ENCODE results near the gene MPND. TPM values are rescaled to one million over a fixed set of nuclear protein-coding genes. Genes with fewer than 3 reads are reported as not detected.

MPND gene
- total and polyA plus RNA-seq, 12 donors, result 15.2 to 26.6 (median 20.9) TPM

DNA sequence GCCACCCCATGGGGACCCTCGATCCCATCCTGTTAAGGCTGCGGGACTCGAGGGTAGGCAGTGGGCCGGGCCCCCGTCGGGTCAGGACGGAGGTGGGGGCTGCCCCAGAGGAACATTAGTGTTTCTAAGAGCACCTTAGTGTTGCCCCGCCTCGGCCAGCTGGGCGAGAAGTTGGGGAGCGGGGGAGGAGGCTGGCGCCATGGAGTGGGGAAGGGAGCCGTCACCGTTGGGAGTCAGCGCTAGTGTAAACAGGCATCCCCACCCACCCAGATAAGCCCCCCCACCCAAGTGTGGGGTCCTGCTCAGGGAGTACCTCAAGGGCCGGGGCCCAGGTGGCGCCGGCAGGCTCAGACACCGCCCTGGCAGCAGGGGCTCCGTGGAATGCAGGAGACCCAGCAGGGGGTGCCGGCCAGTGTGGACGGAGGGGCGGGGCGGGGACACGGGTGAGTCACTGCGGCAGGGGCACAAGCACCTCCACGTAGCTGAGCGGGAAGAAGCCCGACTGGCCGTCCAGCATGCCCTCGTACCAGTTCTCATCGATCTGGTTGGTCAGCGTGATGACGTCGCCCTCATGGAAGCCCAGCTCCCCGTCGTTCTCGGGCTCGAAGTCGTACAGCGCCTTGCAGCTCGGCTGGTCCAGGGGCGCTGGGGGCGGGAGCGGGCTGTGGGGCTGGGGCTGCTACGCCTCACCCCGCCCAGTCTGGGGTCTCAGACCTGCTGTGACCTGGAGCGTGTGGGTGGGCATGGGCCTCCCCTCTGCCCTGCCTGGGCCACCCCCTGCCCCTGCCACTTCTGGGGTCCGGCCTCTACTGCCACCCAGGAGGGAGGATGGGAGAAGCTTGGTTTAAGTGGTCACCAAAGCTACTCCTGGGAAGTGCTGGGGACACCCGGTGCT, 18.0 kb downstream of the MPND start:
- peaks cover 6 to 96% (median 43%) of the 10 kb centered on the region in 9 donors for H3K36me3 ChIP-seq
- intact Hi-C loops (cut with DNase I), result no loop called here
- TF ChIP-seq, protein P1, sequence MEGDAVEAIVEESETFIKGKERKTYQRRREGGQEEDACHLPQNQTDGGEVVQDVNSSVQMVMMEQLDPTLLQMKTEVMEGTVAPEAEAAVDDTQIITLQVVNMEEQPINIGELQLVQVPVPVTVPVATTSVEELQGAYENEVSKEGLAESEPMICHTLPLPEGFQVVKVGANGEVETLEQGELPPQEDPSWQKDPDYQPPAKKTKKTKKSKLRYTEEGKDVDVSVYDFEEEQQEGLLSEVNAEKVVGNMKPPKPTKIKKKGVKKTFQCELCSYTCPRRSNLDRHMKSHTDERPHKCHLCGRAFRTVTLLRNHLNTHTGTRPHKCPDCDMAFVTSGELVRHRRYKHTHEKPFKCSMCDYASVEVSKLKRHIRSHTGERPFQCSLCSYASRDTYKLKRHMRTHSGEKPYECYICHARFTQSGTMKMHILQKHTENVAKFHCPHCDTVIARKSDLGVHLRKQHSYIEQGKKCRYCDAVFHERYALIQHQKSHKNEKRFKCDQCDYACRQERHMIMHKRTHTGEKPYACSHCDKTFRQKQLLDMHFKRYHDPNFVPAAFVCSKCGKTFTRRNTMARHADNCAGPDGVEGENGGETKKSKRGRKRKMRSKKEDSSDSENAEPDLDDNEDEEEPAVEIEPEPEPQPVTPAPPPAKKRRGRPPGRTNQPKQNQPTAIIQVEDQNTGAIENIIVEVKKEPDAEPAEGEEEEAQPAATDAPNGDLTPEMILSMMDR (IDR thresholded peaks at IDR 0.05), result no peak

GRCh38 chr19:4362101-4362828, 18.9 kb downstream of the MPND start:
- ATAC-seq (no peak), DNase-seq (no peak)
- Histone ChIP-seq H3K4me3 (no peak overlapping the region), H3K4me1 (peaks cover 0 to 6% (median under 1%) of the 10 kb centered on the region in 9 donors), H3K27me3 (no peaks in the 10 kb centered on the region), H3K27ac (no peak overlapping the region), H3K9me3 (no peaks in the 10 kb centered on the region), H3K36me3 (peaks cover 6 to 96% (median 45%) of the 10 kb centered on the region in 9 donors)
- TF ChIP-seq, protein P1 (IDR thresholded peaks at IDR 0.05), result no peak
- intact Hi-C loops (cut with DNase I), result no loop called here
- WGBS, 2 donors, result 84 to 86% methylated on average over 32 of the region's 32 CpGs

More for the DNA sequence above, 18.0 kb downstream of the MPND start:
- WGBS, 2 donors, result 85 to 89% methylated on average over 50 of the region's 50 CpGs
- ATAC-seq (peak in 1 of 8 donors; percentile 14), DNase-seq (no peak)
- no peaks in the 10 kb centered on the region for H3K4me1 ChIP-seq
- H3K4me3 ChIP-seq, result no peak overlapping the region
- H3K9me3 ChIP-seq, result no peaks in the 10 kb centered on the region
- no peaks in the 10 kb centered on the region for H3K27me3 ChIP-seq
- no peak overlapping the region for H3K27ac ChIP-seq

DNA sequence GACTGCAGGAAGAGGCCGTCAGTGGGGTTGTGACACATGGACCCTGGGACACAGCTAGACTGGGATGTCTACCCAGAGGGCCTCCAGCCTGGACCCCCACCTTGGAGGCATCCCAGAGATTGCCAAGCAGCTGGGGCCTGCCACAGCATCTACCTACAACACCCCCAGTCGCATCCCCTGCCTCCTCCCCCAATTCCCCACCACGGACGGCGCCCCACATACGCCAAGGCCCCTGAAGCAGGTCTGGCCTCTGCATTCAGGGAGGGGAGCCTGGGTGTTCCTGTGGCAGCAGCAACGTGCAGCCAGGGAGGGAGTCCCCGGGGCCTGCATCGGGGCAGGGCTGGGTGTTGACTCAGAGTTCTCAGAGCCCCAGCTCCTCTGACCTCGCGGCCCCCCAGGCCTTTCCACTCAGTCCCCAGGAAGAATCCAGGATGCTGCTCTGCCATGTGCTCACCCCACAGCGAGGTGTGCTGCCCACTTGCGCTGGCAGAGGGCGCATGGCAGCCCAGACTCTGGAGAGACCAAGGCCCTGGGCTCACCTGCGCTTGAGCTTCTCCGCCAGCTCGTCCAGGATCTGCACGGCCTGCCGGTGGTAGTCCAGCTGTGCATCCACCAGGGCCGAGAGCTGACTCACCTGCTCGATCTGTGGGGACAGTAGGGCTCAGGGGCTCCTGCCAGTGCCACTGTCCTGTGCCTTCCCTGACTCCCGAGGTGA, 19.6 kb downstream of the MPND start:
- intact Hi-C loops (cut with DNase I), result no loop called here
- Histone ChIP-seq H3K27me3 (no peaks in the 10 kb centered on the region), H3K36me3 (peaks cover 6 to 96% (median 45%) of the 10 kb centered on the region in 9 donors), H3K4me3 (no peak overlapping the region), H3K9me3 (no peaks in the 10 kb centered on the region), H3K27ac (no peak overlapping the region), H3K4me1 (peaks cover 3 to 13% (median 7%) of the 10 kb centered on the region in 9 donors)
- WGBS, 2 donors, result 83 to 84% methylated on average over 22 of the region's 22 CpGs
- no peak for DNase-seq
- ATAC-seq, result no peak
- TF ChIP-seq, protein P1 (IDR thresholded peaks at IDR 0.05), result no peak

Measured in heart right ventricle (tissue), 16 donors.